Gastroesophageal sphincter (tissue), 4 donors: ENCODE data around the gene TMEM150C. TPM values are rescaled to one million over a fixed set of nuclear protein-coding genes. Genes with fewer than 3 reads are reported as not detected.

Experiments
- ATAC-seq: fragments of 150-250 bp; one replicate; pipeline ENCODE4 v1.9.1; 2016; ENCODE audit warnings: mild to moderate bottlenecking, moderate library complexity
- H3K27ac ChIP-seq, 4 donors: fragments of 200-600 bp; sonication (generic) in 3 of 4; 1 replicate in 3 of 4; 2 replicates in 1 of 4; pipeline ENCODE4 v1.5.1; 2016 to 2019
- H3K27me3 ChIP-seq: fragments of 200-600 bp; sonication (generic); one replicate; pipeline ENCODE4 v1.5.1; 2019
- H3K36me3 ChIP-seq, 2 donors: fragments of 200-600 bp; sonication (generic); one replicate each; pipeline ENCODE4 v1.5.1; 2019; ENCODE audit warnings: control low read depth in 1 of 2
- H3K4me1 ChIP-seq, 3 donors: fragments of 200-600 bp; sonication (generic); 1 replicate in 2 of 3; 2 replicates in 1 of 3; pipeline ENCODE4 v1.5.1; 2016 to 2019; ENCODE audit warnings: control low read depth in 2 of 3
- H3K4me3 ChIP-seq, 2 donors: fragments of 200-600 bp; sonication (generic); one replicate each; pipeline ENCODE4 v1.5.1; 2019; ENCODE audit warnings: mild to moderate bottlenecking in 1 of 2, moderate library complexity in 1 of 2
- H3K9me3 ChIP-seq, 3 donors: fragments of 200-600 bp; sonication (generic); one replicate each; pipeline ENCODE4 v1.5.1; 2017 to 2019; ENCODE audit warnings: control low read depth in 2 of 3
- EP300 ChIP-seq: sonication (generic); formaldehyde crosslinking; IDR thresholded peaks from one replicate; pipeline ENCODE4 v1.6.1; 2017; ENCODE audit warnings: antibody characterized with exemption, mild to moderate bottlenecking
- POLR2A ChIP-seq, 2 donors: fragments of 450-650 bp; IDR thresholded peaks; one replicate each; pipeline ENCODE4 v1.6.1; 2017; ENCODE audit warnings: antibody characterized with exemption in 2 of 2, mild to moderate bottlenecking in 2 of 2, moderate library complexity in 1 of 2
- POLR2AphosphoS5 ChIP-seq: sonication (generic); formaldehyde crosslinking; IDR thresholded peaks from one replicate; pipeline ENCODE4 v1.6.1; 2017; ENCODE audit warnings: antibody characterized with exemption
- WGBS, 2 donors: methylation state at CpG; one replicate each; pipeline ENCODE4 v1.1.5; 2018; ENCODE audit warnings: low coverage in 1 of 2; 5-methylcytosine and 5-hydroxymethylcytosine counted together
- total RNA-seq, 4 donors: library from RNA; depleted of rRNA; stranded (reverse); fragments of >200 nt; gene quantifications; one replicate each; pipeline ENCODE4 v1.1.0, GENCODE V29; 2016
- TF ChIP-seq, protein P1 (sequence below), 4 experiments: fragments of 200-600 bp in 2 of 4; fragments of 450-650 bp in 2 of 4; sonication (generic) in 1 of 4; IDR thresholded peaks; one replicate each; pipeline ENCODE4 v1.5.1; 2017 to 2019; ENCODE audit warnings: antibody characterized with exemption in 4 of 4, mild to moderate bottlenecking in 2 of 4, moderate library complexity in 2 of 4

The TMEM150C gene
- total RNA-seq, 4 donors from 2014 or later, result 3.5 to 10.0 (median 4.8) TPM

- Histone ChIP-seq H3K4me1 (no peaks in the 10 kb centered on the region), H3K27me3 (no peaks in the 10 kb centered on the region), H3K9me3 (no peaks in the 10 kb centered on the region), H3K4me3 (no peak overlapping the region), H3K36me3 (no peaks in the 10 kb centered on the region), H3K27ac (no peak overlapping the region)
- TF ChIP-seq POLR2A (IDR thresholded peaks at IDR 0.05) (no peak), POLR2AphosphoS5 (no peak), EP300 (no peak)
- TF ChIP-seq, protein P1, sequence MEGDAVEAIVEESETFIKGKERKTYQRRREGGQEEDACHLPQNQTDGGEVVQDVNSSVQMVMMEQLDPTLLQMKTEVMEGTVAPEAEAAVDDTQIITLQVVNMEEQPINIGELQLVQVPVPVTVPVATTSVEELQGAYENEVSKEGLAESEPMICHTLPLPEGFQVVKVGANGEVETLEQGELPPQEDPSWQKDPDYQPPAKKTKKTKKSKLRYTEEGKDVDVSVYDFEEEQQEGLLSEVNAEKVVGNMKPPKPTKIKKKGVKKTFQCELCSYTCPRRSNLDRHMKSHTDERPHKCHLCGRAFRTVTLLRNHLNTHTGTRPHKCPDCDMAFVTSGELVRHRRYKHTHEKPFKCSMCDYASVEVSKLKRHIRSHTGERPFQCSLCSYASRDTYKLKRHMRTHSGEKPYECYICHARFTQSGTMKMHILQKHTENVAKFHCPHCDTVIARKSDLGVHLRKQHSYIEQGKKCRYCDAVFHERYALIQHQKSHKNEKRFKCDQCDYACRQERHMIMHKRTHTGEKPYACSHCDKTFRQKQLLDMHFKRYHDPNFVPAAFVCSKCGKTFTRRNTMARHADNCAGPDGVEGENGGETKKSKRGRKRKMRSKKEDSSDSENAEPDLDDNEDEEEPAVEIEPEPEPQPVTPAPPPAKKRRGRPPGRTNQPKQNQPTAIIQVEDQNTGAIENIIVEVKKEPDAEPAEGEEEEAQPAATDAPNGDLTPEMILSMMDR (IDR thresholded peaks at IDR 0.05), result no peak
- WGBS, 2 donors, result 87 to 93% methylated on average over 9 of the region's 9 CpGs
- no peak for ATAC-seq
These were observed 39.6 kb upstream of the TMEM150C start for GRCh38 chr4:82601242-82602015.

- Histone ChIP-seq H3K27me3 (no peaks in the 10 kb centered on the region), H3K9me3 (no peaks in the 10 kb centered on the region), H3K36me3 (no peaks in the 10 kb centered on the region), H3K4me1 (no peaks in the 10 kb centered on the region), H3K27ac (no peak overlapping the region), H3K4me3 (no peak overlapping the region)
- TF ChIP-seq POLR2A (IDR thresholded peaks at IDR 0.05) (no peak), POLR2AphosphoS5 (no peak), EP300 (no peak)
- 82 to 100% methylated on average over 1 to 4 of the region's 4 CpGs for WGBS, 2 donors
- ATAC-seq, result no peak
These were observed 37.5 kb upstream of the TMEM150C start for GRCh38 chr4:82599336-82599735.

DNA sequence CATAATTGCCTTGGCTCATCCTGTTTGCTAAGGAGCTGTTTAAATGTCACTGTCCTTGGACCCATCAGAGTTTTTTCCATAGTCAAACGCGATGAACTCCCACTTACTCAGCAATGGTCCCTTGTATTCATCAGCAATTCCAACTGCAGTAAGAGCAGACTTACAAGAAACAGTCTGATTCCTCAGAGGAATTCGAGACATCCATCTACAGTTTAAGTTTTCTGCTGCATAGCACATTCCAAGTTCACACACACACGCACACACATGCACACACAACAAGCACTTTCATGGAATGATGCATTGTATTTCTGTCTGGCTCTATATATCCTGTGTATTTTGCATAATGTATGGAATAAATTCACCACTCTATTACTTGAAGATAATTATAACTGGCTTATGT is 32.7 kb upstream of the TMEM150C start:
- Histone ChIP-seq H3K27ac (no peak overlapping the region), H3K4me3 (no peak overlapping the region), H3K4me1 (no peaks in the 10 kb centered on the region), H3K36me3 (no peaks in the 10 kb centered on the region), H3K9me3 (no peaks in the 10 kb centered on the region), H3K27me3 (no peaks in the 10 kb centered on the region)
- WGBS, 2 donors, result 50 to 83% methylated on average over 4 of the region's 4 CpGs
- TF ChIP-seq, protein P1 (IDR thresholded peaks at IDR 0.05), result no peak
- TF ChIP-seq EP300 (no peak), POLR2A (IDR thresholded peaks at IDR 0.05) (no peak), POLR2AphosphoS5 (no peak)
- no peak for ATAC-seq

DNA sequence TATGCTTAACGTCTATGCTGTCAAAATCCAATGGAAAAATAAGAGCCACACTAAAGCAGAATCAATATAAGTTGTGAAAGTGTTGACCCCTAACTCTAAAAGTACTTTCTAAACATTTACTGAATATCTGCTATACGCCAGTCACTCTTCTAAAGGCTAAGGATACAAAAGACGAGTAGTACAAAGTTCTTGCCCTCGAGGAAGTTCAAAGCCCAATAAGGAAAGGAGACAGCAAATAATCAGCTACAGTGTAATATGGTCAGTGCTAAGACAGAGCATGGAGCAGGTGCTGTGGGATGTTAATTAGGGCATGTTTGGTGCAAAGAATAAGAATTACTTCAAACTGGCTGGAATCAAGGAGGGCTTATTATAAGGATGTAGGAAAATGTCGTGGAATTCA is 31.6 kb upstream of the TMEM150C start:
- H3K4me1 ChIP-seq, result no peaks in the 10 kb centered on the region
- WGBS, 2 donors, result 73 to 86% methylated on average over 4 to 5 of the region's 5 CpGs
- no peak for ATAC-seq
- no peak overlapping the region for H3K27ac ChIP-seq
- H3K36me3 ChIP-seq, result no peaks in the 10 kb centered on the region
- H3K9me3 ChIP-seq, result no peaks in the 10 kb centered on the region
- H3K27me3 ChIP-seq, result no peaks in the 10 kb centered on the region
- TF ChIP-seq POLR2AphosphoS5 (no peak), EP300 (no peak), POLR2A (IDR thresholded peaks at IDR 0.05) (no peak)
- TF ChIP-seq, protein P1 (IDR thresholded peaks at IDR 0.05), result no peak
- H3K4me3 ChIP-seq, result no peak overlapping the region

DNA sequence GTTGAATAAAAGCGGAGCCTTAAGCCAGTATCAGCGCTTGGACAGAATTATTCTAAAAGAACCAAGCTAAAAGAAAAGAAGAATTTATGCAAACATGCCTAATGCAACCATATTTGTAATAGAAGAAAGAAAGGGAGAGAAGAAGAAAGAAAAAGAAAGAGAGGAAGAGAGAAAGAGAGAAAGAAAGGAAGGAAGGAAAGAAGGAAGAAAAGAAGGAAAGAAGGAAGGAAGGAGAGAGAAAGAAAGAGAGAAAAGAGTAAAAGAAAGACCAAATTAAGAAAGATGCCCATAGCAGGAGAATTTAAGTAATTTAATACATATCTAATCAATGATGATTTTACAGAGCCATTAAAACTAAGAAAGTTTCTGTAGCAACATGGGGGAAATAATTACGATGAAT is 30.9 kb upstream of the TMEM150C start:
- H3K4me1 ChIP-seq, result no peaks in the 10 kb centered on the region
- no peaks in the 10 kb centered on the region for H3K27me3 ChIP-seq
- no peaks in the 10 kb centered on the region for H3K36me3 ChIP-seq
- WGBS, 2 donors, result 81 to 100% methylated on average over 1 to 3 of the region's 3 CpGs
- H3K4me3 ChIP-seq, result no peak overlapping the region
- no peak for ATAC-seq
- TF ChIP-seq POLR2AphosphoS5 (no peak), POLR2A (IDR thresholded peaks at IDR 0.05) (no peak), EP300 (no peak)
- TF ChIP-seq, protein P1 (IDR thresholded peaks at IDR 0.05), result no peak
- no peaks in the 10 kb centered on the region for H3K9me3 ChIP-seq
- H3K27ac ChIP-seq, result no peak overlapping the region
